GM18498 (cell line): ENCODE measurements around the gene AVPI1.
"Not testable (repeated sequence)": the region's sequence is repeated elsewhere in the genome, so short reads cannot be mapped to it uniquely, and the experiment has no call there.

Experiments used
- ATAC-seq: cut with Tn5 transposase; IDR thresholded peaks from one replicate; pipeline ENCODE4 v1.9.1; 2021; ENCODE audit warnings: mild to moderate bottlenecking, moderate library complexity; ENCODE audit not compliant: unreplicated experiment

AVPI1 gene

DNA sequence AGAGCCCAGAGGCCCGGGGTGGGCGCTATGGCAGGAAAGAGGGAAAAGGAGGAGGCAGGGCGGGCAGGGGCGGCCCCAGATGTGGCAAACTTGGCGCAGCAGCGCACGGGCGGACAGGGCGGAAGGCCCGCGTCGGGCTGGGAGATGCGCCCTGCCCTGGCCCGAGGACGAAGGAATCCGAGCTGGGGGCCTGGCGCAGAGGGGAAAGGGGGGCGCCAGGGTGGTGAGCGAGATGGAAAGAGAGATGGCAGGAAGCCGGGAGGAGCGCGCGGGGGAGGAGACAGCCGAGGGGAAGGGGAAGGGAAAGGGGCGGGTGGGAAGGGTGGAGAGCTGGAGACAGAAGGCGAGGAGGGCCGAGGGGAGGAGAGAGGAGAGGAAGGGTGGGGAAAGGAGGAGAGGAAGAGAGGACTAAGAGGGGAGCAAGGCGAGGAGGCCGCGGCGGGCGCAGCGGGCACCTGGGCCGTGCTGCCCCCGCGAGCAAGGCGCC, 26.3 kb upstream of the AVPI1 start, which contains the start of gene MARVELD1:
MARVELD1 (plus strand) TSS at position 392 of the 487 bp plus-strand sequence. CDS start 147 bp downstream, outside the sequence.
- no peak for ATAC-seq

DNA sequence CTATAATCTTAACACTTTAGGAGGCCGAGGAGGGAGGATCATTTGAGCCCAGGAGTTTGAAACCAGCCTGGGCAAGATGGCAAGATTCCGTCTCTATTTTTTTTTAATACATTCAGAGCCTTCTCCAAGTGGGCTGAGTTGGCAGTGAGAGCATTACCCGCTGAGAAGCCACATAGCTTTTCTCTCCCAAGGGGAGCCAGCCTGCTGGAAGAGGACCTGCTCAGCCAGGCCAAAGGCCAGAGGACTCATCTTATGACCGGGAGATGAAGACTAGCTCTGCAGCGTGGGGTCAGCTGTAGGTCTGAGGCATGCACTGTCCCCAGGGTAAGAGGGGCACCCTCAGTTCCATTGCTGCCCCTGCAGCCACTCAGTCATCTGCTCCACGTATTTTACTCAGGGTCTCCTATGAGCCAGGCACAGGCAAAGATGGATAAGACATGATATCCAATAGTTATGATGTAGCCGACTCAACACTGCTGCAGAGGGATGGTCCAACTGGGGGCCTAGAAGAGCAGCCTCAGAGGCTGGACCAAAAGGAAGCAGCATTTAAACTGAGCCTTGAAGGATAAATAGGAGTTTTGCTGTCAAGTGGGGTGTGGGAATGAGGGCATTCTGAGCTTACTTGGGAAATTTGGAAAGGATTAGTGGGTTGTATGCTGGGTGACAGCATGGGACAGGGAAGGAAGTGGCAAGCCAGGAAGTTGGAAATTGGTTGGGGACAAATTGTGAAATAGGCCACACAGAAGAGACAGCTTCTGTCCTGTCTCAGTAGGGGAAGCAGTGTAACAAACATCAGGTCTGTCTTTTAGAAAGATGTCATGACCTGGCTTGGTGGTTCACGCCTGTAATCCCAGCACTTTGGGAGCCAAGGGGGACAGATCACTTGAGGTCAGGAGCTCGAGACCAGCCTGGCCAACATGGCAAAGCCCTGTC, 24.9 kb upstream of the AVPI1 start:
- no peak for ATAC-seq

DNA sequence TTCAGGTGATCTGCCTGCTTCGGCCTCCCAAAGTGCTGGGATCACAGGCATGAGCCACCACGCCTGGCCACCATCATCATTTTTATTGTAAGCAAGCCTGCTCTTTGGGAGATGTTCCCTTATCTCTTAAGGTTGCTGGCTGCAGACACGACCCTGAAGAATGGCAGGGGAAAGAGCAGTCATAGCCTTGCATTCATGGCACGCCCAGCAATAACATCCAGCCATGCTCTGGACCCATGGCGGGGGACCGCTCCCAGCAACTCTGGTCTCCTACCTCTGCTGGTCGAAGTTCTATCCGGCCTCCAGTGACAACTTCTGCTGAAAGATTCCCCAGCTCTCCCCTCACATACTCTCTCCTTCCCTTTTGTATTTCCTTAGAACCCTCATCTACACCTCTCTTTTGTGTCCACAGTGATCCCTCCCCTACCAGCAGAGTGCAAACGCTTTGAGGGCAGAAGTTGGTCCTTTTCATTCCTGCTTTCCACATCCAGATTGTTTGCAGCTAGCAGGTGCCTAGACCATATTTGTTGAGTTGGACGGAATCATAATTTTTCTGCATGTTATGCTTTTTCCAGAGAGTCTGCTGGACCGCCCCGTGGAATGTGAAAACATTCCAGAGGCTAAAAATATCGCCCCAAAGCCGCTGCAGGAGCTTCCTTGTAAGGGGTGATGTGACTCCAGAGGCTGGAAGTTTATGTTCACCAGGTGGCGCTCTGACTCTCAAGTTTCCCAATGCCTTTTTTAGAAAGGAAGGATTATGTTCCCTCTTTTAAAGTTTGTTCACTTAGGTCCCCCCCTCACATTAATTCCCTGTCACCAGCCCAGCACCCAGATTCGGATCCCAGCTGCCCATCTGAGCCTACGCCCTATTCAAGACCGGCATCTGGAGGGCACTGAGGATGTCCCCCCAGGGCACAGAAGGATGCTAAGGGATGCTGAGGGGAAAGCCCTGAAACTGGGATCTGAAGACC, 22.2 kb upstream of the AVPI1 start:
- ATAC-seq: no peak

DNA sequence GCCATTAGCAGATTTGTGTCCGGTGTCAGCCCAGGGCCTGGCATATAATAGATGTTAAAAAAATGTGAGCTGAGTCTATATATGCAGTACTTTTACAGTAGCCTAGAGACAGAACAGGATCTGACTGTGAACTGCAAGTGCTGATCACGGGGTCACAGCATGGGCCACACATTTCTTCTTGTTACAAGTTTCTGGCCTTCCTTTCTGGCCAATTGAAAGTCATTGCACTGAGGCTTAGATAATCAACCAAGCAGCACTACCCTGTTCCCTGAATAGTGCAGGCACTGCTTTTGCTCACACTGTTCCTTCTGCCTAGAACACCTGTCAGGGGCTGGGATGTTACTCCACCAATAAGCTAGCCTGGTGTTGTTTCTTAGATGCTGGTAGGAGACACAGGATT, 21.1 kb upstream of the AVPI1 start:
- ATAC-seq: no peak

DNA sequence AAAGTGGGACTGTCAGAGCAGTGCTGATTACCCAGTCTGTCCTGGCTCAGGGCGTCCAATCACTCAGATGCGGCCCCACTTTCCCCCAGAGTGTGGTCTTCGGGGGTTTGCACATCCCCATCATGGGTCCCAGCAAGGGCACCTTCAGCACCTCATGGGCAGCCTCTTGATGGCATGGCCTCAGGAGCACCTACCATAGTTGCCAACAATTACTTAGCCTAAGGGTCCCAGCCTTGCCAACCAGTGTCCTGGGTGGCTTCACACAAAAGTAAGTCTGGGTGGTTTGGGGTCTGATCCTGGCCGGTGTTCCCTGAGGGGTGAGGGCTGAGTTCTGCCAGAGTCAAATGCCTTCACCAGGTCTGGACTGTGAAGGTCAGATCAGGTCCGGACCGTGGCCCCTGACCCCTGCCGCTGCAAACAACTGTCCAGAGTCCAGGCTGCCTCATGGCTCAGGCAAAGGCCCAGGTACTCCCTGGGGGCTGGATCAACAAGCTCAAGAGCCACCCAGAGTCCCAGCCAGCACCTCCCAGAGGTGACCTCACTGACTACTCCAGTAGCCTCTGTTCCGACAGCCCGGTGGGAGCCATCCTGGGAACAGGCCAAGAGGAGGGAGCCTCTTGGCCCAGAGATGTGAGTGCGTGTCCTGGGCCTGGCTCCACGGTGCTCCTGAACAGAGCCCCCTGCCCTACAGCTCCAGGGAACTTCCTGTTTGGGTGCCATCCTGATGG, 20.3 kb upstream of the AVPI1 start:
- no peak for ATAC-seq

DNA sequence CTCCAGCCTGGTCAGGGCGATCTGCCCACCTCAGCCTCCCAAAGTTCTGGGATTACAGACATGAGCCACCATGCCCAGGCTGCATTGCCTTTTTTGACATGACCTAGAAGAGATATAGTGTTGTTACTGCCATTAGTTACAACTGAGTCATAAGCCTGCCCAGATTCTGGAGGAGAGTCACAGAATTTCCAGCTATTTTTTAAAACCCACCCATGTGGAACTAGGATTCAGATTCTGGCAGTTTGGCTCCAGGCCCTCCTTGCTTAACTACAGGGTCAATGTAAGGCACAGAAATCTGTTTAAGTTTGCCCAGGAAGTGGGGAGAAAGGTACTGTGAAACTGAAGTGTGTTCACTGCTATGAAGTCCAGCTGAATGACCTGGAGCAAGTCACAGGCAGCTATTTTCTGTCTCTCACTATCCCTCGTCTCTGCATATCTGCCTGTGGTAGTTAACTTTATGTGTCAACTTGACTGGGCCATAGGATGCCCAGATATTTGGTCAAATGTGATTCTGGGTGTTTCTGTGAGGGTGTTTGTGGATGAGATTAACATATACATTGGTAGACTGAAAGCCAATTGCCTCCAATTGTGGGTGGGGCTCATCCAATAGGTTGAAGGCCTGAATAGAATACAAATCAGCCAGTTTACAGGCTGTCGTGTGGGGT, 18.1 kb upstream of the AVPI1 start:
- no peak for ATAC-seq

DNA sequence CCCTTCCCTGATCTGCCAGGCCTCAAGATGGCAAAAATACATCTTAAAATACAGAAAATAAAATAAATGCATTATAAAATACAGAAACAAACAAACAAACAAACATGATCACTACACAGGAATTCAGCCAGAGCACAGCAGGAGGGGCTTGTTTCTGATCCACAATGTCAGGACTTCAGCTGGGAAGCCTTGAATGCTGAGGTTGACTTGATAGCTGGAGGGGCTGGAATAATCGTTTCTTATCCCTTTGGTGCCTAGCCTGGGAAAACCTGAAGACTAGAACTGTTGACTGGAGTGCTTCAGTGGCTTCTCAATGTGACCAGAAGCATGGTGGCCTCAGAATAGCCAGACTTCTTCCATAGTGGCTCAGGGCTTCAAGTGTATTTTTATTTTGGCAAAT, 17.3 kb upstream of the AVPI1 start:
- ATAC-seq: no peak

DNA sequence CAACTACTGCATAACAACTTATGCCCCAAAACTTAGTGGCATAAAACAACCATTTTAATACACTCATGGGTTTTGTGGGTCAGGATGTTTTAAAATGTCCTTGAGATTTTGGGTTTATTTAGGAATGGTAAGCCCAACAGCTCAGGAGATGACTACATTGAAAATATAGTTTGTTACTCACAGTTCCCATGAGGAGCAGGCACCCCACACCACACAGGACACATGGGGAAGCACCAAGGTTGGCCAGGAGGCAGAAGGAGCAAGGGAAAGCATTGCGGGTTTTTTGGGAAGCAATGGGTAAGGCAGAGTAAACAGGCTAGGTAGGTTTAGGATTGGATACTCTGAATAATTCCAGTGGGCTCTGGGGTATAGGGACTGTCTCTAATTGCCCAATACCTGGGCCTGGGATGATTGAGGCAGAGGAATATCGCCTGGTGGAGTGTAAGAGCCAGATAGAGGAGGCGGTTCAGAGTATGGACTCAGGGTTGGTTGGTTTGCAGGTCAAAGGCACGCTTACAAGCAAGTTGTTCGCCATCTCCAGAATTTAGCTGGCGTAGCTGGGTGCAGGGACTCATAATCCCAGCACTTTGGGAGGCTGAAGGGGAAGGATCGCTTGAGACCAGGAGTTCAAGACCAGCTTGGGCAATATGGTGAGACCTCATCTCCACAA, 16.5 kb upstream of the AVPI1 start:
- ATAC-seq: no peak

DNA sequence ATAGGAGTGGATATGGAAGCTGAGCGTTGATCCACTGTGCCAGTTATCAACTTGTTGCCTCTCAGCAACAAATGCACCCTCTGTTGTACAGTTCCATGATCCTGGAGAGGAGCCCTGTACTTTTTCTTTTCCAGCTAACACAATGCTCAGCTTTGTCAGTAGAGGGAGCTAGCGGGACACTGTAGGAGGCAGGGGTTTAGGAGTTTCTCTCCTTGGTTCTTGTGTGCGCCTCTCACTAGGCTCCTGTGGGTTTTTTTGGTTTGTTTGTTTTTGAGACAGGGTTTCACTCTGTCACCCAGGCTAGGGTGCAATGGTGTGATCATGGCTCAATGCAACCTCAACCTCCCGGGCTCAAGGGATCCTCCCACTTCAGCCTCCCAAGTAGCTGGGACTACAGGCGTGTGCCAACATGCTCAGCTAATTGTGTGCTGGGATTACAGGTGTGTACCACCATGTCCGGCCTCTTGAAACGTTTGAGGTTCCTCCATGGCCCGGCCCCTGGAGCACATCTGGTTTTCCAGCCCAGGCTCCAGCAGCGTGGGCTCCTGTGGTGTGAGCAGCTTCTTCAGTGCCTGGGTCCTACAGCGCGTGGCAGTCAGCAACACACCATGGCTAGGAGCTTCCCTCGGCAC, 14.5 kb upstream of the AVPI1 start:
- no peak for ATAC-seq

DNA sequence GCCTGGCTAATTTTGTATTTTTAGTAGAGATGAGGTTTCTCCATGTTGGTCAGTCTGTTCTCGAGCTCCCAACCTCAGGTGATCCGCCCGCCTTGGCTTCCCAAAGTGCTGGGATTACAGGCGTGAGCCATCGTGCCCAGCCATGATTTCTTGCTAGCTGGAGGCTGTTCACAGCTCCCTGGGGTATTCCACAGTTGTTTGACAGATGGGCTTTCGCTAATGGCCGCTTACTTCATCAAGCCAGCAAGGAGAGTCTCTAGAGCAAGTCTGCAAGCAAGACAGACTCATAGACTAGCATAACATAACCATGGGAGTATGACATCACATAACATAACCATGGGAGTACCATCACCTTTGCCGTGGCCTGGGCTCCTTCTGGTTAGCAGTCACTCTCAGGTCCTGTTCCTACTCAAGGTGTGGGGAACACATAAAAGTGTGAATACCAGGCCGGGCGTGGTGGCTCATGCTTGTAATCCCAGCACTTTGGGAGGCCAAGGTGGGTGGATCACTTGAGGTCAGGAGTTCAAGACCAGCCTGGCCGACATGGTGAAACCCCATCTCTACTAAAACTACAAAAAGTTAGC, 11.1 kb upstream of the AVPI1 start:
- ATAC-seq: not testable (repeated sequence)

DNA sequence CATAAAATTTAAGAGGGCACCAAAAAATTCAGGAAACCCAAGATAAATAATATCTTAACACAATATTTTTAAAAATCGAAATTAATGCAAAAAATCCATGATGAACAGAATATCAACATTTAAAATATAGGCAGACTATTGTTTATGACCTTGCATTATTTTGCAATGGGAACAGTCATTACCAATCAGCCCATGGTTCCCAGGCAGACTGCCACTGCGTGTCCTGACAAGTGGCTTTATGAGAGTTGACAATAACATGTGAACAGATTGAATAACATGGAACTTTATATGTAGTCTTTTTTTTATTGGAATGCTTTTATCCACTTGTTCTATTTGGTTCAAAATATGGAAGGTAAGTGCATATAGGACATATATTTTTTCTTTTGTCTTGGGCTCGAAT, 3.1 kb upstream of the AVPI1 start:
- no peak for ATAC-seq

DNA sequence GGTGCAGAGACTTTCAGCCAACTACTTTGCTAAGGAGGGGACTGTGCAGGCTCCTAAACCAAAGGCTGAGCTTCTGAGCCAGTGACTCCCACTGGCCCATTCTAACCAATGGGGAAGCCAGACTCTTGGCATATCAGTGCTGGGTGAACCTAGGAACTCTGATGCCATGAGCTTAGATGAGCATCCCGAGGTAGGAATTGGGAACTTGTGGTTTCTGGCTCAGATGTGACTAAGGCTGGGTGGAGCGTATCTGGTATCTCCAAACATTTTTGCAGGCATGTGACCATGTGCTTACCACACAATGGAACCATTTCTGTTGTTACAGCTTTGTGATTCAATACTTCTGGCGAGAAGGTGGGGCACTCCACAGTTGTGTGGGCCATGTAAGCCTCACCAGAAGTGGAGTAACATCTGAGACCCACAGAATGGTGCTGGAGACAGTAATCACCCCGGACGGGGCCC, 2.5 kb upstream of the AVPI1 start:
- no peak for ATAC-seq

DNA sequence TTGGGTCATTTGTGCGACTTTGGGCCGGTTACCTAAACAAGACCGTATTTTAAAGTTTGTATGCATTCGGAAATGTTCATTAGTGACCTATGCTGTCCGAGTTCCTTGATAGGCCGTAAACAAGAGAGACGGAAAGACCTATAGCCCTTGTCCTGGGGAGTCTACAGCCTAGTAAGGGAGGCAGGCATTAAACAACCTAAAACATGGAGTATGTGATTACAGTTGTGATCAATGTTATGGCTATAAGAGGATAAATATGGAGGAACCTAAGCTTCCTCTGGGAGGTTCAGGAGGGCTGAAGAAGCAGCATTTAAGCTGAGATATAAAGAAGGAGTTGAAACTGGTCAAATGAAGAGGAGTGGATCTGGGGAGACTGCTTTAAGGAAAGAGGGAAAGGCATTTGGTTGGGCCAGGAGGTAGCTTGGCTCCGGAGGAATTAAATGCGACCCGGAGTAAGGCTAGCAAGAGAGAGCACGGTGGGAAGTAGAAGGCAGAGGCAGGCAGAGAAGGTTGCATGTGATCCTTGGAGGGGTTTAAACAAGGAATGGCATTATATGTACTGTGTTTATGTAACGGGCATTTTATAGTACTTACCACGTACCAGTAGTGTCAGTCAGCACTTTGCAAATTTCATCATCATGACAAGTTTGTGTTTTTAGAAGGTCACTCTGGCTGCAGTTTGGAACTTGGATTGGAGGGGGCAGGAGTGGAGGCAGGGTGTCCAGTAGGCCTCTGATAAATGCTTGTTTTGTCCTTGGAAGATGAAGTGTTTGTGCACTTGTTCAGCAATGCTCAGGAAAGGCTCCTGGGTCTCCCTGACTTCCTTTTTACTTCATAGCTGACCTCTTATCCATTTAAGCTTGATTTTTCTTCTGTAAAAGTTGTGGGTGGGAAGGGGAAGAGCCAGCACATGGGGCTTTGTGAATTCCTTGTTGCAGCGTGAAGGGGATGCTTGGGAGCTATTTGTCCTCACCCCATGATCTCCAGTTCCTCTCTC, 1.0 kb upstream of the AVPI1 start:
- no peak for ATAC-seq

DNA sequence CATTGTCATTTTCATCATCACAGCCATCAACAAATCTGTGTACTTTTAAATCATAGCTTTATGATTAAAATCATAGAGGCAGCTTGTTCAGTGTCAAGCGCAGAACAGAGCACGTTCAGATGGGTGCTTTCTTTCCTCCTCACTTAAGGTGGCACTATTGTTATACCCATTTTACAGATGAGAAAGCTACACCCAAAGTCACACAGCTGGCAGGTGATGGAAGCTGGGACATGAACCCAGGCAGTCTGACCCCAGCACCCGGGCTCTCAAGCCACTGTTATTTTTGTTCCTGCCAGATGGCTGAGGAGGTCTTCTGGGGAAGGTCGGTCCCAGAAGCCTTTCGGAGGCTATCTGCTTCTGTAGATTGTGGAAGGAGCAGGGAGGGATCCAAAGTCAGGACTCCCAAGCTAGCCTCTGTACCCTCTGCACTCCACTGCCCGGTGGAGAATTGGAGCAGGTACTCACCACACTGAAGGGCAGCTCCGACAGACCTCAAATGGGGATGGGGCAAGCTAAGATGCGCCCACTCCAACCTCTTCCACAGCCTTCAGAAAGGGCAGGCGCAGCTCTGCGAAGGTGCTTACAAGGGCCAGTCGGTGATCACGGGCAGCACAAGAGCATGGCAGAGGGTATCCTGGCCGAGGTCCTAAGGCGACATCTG, 610 bp downstream of the AVPI1 start:
- no peak for ATAC-seq

DNA sequence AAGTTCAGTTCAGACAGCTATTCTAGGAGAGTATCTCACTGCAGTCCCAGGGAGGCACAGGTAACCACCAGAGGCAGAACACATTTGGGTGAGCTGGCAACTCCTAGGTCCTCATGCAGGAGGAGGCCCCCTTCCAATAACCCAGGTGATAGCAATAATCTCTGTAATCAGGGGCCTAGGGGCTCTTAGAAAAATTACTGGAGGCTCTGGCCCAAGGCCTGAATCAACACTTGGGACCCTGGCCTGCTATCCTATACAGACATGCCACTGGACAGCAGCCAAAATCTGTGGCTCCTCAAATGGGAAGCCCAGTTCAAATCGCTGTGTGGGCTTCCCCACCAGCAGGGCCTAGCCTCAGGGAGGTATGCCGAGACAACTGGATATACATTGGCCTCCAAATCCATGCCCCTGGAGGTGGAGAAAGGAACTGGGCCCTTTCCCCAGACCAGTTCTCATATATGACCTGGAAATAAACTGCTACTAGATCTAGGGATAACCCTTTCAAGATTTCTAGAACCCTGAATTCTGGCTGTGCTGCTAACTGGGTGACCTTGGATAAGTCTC, 1.6 kb downstream of the AVPI1 start:
- ATAC-seq: no peak

DNA sequence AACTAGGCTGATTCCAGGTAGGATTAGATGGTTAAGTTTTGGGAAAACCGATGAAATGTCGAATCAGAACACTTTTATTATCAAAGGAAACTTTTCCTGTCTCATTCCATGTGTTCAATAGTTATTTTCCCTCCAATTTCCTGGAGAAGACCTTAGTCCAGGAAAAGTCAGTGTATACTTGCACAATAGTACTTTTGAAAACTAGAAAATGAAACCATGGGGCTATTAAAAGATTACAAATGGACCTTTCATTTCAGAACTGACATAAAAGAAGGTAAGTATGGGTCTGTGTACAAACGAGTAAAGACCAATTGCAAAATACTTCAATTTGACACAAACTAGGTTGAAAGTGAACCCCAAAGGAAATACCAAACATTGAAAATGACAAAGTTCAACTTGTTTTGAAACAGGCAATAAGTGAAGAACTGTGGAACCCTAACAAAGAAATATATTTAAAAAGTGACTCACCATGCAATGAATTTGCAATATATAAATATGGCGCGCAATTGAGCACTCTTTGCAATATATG, 2.1 kb downstream of the AVPI1 start:
- ATAC-seq: no peak
